ENCODE measurements around the gene SPTA1. TPM values are rescaled to one million over a fixed set of nuclear protein-coding genes. Genes with fewer than 3 reads are reported as not detected.

Gene SPTA1
- total RNA-seq, 1 experiment from 2014 or later = 0.11 TPM

- H3K27me3 Mint-ChIP-seq (ENCODE audit: low read depth) = no peaks in the 10 kb centered on the region
- ATAC-seq = no peak
- H3K36me3 Mint-ChIP-seq = no peaks in the 10 kb centered on the region
- no peak for DNase-seq (ENCODE audit: low spot score)
- TF ChIP-seq PREB (CRISPR knock-in tag; IDR thresholded peaks at IDR 0.05; ENCODE audit: borderline replicate concordance) (no peak), ZBTB43 (CRISPR knock-in tag; IDR thresholded peaks at IDR 0.05) (no peak), RORB (CRISPR knock-in tag; IDR thresholded peaks at IDR 0.05) (no peak), TCF7 (CRISPR knock-in tag; IDR thresholded peaks at IDR 0.05; ENCODE audit: low read depth) (no peak), FOXP1 (CRISPR knock-in tag; IDR thresholded peaks at IDR 0.05; ENCODE audit: borderline replicate concordance) (no peak)
- TF ChIP-seq, protein P1, sequence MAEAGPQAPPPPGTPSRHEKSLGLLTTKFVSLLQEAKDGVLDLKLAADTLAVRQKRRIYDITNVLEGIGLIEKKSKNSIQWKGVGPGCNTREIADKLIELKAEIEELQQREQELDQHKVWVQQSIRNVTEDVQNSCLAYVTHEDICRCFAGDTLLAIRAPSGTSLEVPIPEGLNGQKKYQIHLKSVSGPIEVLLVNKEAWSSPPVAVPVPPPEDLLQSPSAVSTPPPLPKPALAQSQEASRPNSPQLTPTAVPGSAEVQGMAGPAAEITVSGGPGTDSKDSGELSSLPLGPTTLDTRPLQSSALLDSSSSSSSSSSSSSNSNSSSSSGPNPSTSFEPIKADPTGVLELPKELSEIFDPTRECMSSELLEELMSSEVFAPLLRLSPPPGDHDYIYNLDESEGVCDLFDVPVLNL (CRISPR knock-in tag; IDR thresholded peaks at IDR 0.05; ENCODE audit: borderline replicate concordance, low read depth) = no peak
- ChIA-PET CTCF (interaction anchor here (0.7 to 1.6 kb wide), 8 partner anchors 20 to 500 kb away, joined by 3 to 5 read pairs (median 4); no protein-coding TSS in a partner anchor), POLR2A (no interaction called here)
- H3K9me3 Mint-ChIP-seq = no peaks in the 10 kb centered on the region
- no peak overlapping the region for H3K4me3 Mint-ChIP-seq
- no peaks in the 10 kb centered on the region for H3K4me1 Mint-ChIP-seq
- no peak overlapping the region for H3K27ac Mint-ChIP-seq
Measured at GRCh38 chr1:158649052-158649451, 37.5 kb downstream of the SPTA1 start.

DNA sequence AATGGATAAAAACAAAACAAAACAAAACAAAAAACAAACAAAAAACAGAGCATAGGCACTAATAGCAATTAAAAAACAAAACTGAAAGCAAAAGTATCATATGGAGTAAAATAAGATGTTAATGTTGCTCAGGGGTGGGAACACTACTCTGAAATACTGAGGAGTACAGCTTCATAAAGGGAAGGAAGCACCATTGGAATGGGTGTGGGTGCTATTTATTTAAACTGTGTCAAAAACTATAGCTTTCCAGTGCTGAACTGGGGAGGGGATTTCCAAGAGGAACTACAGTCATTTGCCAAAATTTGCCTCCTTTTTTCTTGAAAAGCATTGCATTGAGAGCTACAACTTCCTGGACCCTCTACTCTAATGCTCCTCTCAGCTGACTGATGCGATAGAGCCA, 40.0 kb downstream of the SPTA1 start:
- TF ChIP-seq RELA (CRISPR knock-in tag; IDR thresholded peaks at IDR 0.05; ENCODE audit: borderline replicate concordance) (no peak), ATF3 (CRISPR knock-in tag; conservative IDR thresholded peaks at IDR 0.05) (no peak), NR1H2 (CRISPR knock-in tag; IDR thresholded peaks at IDR 0.05) (no peak), ZNF532 (CRISPR knock-in tag; IDR thresholded peaks at IDR 0.05; ENCODE audit: borderline replicate concordance) (no peak), ZNF219 (CRISPR knock-in tag; IDR thresholded peaks at IDR 0.05; ENCODE audit: borderline replicate concordance) (no peak)
- H3K27ac Mint-ChIP-seq = no peak overlapping the region
- DNase-seq (ENCODE audit: low spot score) (no peak), ATAC-seq (no peak)
- ChIA-PET POLR2A (no interaction called here), CTCF (no interaction called here)
- no peak overlapping the region for H3K4me3 Mint-ChIP-seq
- no peaks in the 10 kb centered on the region for H3K36me3 Mint-ChIP-seq
- no peaks in the 10 kb centered on the region for H3K9me3 Mint-ChIP-seq
- no peaks in the 10 kb centered on the region for H3K4me1 Mint-ChIP-seq
- H3K27me3 Mint-ChIP-seq (ENCODE audit: low read depth) = no peaks in the 10 kb centered on the region

GRCh38 chr1:158644449-158644848, 42.1 kb downstream of the SPTA1 start:
- peaks cover 6% of the 10 kb centered on the region; the same call in 1 of the 2 replicates for H3K9me3 Mint-ChIP-seq
- H3K4me1 Mint-ChIP-seq = no peaks in the 10 kb centered on the region
- ChIA-PET POLR2A (no interaction called here), CTCF (no interaction called here)
- DNase-seq (ENCODE audit: low spot score) = no peak
- no peaks in the 10 kb centered on the region for H3K36me3 Mint-ChIP-seq
- no peak overlapping the region for H3K4me3 Mint-ChIP-seq
- H3K27ac Mint-ChIP-seq = no peak overlapping the region
- H3K27me3 Mint-ChIP-seq (ENCODE audit: low read depth) = no peaks in the 10 kb centered on the region
- ATAC-seq = no peak
- no peak for TF ChIP-seq ESRRA (CRISPR knock-in tag; IDR thresholded peaks at IDR 0.05; ENCODE audit: borderline replicate concordance)
- TF ChIP-seq HMGXB4 (CRISPR knock-in tag; IDR thresholded peaks at IDR 0.05) = no peak
- TF ChIP-seq FOXJ3 (CRISPR knock-in tag; IDR thresholded peaks at IDR 0.05; ENCODE audit: borderline replicate concordance) = no peak
- no peak for TF ChIP-seq ZNF232 (CRISPR knock-in tag; IDR thresholded peaks at IDR 0.05)
- TF ChIP-seq MAX (CRISPR knock-in tag; IDR thresholded peaks at IDR 0.05) = no peak
- no peak for TF ChIP-seq MYBL2 (CRISPR knock-in tag; IDR thresholded peaks at IDR 0.05)
- no peak for TF ChIP-seq ZNF423 (CRISPR knock-in tag; IDR thresholded peaks at IDR 0.05)
- no peak for TF ChIP-seq RORB (CRISPR knock-in tag; IDR thresholded peaks at IDR 0.05)
- no peak for TF ChIP-seq ZSCAN18 (CRISPR knock-in tag; IDR thresholded peaks at IDR 0.05)
- TF ChIP-seq RELA (CRISPR knock-in tag; IDR thresholded peaks at IDR 0.05; ENCODE audit: borderline replicate concordance) = no peak
